SK-N-SH treated with all-trans-retinoic acid at 6 μM for 48 hours (cell line): ENCODE measurements around the gene SIRT2.

Experiments used
- BACH2 ChIP-seq: fragments of 250-450 bp; sonication (Bioruptor Pico); IDR thresholded peaks from 2 replicates; pipeline ENCODE4 v1.9.0; 2021; ENCODE audit warnings: mild to moderate bottlenecking, borderline replicate concordance
- CSDC2 ChIP-seq: fragments of 250-450 bp; sonication (Bioruptor Pico); IDR thresholded peaks from 2 replicates; pipeline ENCODE4 v1.5.0; 2020; ENCODE audit warnings: mild to moderate bottlenecking, moderate library complexity
- ESRRG ChIP-seq: fragments of 250-450 bp; sonication (Bioruptor Pico); IDR thresholded peaks from 2 replicates; pipeline ENCODE4 v1.6.1; 2021; ENCODE audit warnings: mild to moderate bottlenecking
- POU6F1 ChIP-seq: fragments of 250-450 bp; sonication (Bioruptor Pico); IDR thresholded peaks from 2 replicates; pipeline ENCODE4 v1.8.0; 2021; ENCODE audit warnings: low read depth, mild to moderate bottlenecking, moderate library complexity, borderline replicate concordance
- SNAI2 ChIP-seq: fragments of 250-450 bp; sonication (Bioruptor Pico); IDR thresholded peaks from 2 replicates; pipeline ENCODE4 v1.5.0; 2020; ENCODE audit warnings: mild to moderate bottlenecking, moderate library complexity
- TOX ChIP-seq: fragments of 250-450 bp; sonication (Bioruptor Pico); IDR thresholded peaks from 2 replicates; pipeline ENCODE4 v1.8.0; 2021; ENCODE audit warnings: mild to moderate bottlenecking, moderate library complexity, borderline replicate concordance
- ZC3H10 ChIP-seq: fragments of 250-450 bp; sonication (Bioruptor Pico); IDR thresholded peaks from 2 replicates; pipeline ENCODE4 v1.5.1; 2021; ENCODE audit warnings: mild to moderate bottlenecking, moderate library complexity
- ZFP3 ChIP-seq: fragments of 250-450 bp; sonication (Bioruptor Pico); IDR thresholded peaks from 2 replicates; pipeline ENCODE4 v1.5.0; 2020; ENCODE audit warnings: mild to moderate bottlenecking, moderate library complexity
- ZNF565 ChIP-seq: fragments of 450-650 bp; formaldehyde crosslinking; conservative IDR thresholded peaks from 2 replicates; pipeline ENCODE4 v1.5.0; 2020; ENCODE audit warnings: low read depth, mild to moderate bottlenecking, moderate library complexity
- ZNF70 ChIP-seq: fragments of 450-650 bp; formaldehyde crosslinking; IDR thresholded peaks from 2 replicates; pipeline ENCODE4 v1.5.0; 2020; ENCODE audit warnings: mild to moderate bottlenecking, moderate library complexity

- no peak for TF ChIP-seq SNAI2 (CRISPR knock-in tag)
- TF ChIP-seq ESRRG (CRISPR knock-in tag), result no peak
- no peak for TF ChIP-seq BACH2
- TF ChIP-seq ZFP3, result no peak
- no peak for TF ChIP-seq TOX (CRISPR knock-in tag)
- no peak for TF ChIP-seq ZNF565 (CRISPR knock-in tag)
- no peak for TF ChIP-seq POU6F1 (CRISPR knock-in tag)
- no peak for TF ChIP-seq CSDC2 (CRISPR knock-in tag)
- no peak for TF ChIP-seq ZNF70 (CRISPR knock-in tag)
- no peak for TF ChIP-seq ZC3H10
These were observed 38.0 kb downstream of the SIRT2 start for GRCh38 chr19:38861368-38861767.
